ENCODE data around the gene EPC1.
"Not testable (repeated sequence)": the region's sequence is repeated elsewhere in the genome, so short reads cannot be mapped to it uniquely, and the experiment has no call there.

EPC1 gene

DNA sequence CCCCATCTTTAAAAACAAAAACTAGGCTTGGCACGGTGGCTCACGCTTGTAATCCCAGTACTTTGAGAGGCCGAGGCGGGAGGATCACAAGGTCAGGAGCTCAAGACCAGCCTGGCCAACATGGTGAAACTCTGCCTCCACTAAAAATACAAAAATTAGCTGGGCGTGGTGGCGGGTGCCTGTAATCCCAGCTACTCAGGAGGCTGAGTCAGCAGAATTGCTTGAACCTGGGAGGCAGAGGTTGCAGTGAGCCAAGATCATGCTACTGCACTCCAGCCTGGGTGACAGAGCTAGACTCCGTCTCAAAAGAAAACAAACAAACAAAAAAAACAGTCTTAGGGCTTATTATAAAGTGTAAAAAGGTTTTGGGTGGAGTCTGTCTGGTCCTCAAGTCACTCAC, 117.2 kb downstream of the EPC1 start:
- not testable (repeated sequence) for DNase-seq

DNA sequence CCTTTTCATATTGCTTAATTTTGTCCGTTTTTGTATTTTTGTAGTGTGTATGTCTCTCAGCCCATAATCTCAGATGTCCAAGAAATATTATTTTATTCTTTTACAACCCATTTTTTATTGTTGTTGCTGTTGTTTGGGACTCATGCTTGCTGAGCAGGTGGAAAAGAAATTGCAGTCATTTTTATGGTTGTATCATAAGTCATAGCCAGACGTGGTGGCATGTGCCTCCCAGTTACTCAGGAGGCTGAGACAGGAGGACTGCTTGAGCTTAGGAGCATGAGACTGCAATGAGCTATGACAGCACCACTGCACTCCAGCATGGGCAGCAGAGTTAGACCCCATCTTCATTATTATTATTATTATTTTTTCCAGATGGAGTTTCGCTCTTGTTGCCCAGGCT, 117.8 kb downstream of the EPC1 start:
- DNase-seq: no peak

DNA sequence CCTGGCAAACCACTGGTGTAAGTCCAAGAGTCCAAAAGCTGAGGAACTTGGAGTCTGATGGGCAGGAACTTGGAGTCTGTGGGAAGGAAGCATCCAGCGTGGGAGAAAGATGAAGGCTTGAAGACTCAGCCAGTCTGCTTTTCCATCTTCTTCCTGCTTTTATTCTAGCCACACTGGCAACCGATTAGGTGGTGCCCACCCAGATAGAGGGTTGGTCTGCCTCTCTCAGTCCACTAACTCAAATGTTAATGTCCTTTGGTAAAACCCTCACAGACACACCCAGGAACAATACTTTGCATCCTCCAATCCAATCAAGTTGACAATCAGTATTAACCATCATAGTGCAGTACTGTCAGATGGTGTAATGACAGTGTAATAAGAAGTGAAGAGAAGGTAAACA, 119.2 kb downstream of the EPC1 start:
- no peak for DNase-seq

DNA sequence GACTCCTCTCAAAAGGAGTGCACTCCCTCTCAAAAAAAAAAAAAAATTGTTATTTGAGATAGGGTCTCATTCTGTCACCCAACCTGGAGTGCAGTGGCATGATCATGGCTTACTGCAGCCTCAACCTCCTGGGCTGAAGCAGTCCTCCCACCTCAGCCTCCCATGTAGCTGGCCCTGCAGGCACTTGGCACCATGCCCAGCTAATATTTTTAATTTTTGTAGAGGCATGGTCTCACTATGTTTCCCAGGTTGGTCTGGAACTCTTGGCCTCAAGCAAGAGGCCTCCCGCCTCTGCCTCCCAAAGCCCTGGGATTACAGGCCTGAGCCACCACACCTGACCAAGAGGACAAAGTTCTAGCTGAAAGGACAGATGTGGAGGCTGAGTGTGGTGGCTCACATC, 120.3 kb downstream of the EPC1 start:
- DNase-seq: no peak

DNA sequence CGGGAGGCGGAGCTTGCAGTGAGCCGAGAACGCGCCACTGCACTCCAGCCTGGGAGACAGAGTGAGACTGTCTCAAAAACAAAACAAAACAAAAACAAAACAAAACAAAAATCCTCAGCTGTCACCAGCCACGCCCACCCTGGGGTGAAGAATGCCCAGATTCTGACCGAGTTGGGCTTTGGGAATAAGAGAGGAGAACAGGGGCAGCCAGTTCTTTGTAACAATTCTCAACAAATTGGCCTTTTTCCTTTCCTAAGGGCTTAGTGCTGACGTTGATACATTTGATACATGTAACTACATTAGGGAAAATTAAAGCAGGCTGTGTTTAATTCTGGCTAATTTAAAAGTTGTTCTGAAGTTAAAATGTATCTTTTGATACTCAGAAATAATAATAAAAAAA, 121.0 kb downstream of the EPC1 start:
- no peak for DNase-seq

DNA sequence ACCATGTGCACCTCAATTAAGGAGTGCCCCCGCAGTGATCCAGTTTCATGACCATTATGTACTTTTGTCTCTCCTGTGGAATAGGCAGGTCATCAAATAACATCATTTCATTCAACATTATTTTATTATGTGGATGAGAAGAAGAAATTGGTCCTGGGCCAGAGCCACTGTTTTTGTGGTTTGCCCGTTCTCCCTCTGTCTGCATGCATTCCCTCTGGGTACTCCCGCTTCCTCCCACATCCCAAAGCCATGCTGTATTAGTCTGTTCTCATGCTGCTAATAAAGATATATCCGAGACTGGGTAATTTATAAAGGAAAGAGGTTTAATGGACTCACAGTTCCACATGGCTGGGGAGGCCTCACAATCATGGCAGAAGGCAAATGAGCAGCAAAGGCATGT, 124.6 kb downstream of the EPC1 start:
- DNase-seq: not testable (repeated sequence)

DNA sequence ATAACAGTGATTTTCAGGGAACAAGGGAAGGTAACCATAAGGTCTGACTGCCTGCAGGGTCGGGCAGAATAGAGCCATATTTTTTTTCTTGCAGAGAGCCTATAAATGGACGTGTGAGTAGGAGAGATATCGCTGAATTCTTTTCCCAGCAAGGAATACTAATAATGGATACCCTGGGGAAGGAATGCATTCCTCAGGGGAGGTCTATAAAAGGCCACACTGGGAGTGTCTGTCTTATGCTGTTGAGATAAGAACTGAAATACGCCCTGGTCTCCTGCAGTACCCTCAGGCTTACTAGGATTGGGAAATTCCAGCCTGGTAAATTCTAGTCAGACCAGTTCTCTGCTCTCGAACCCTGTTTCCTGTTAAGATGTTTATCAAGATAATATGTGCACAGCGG, 127.8 kb downstream of the EPC1 start:
- DNase-seq: not testable (repeated sequence)

DNA sequence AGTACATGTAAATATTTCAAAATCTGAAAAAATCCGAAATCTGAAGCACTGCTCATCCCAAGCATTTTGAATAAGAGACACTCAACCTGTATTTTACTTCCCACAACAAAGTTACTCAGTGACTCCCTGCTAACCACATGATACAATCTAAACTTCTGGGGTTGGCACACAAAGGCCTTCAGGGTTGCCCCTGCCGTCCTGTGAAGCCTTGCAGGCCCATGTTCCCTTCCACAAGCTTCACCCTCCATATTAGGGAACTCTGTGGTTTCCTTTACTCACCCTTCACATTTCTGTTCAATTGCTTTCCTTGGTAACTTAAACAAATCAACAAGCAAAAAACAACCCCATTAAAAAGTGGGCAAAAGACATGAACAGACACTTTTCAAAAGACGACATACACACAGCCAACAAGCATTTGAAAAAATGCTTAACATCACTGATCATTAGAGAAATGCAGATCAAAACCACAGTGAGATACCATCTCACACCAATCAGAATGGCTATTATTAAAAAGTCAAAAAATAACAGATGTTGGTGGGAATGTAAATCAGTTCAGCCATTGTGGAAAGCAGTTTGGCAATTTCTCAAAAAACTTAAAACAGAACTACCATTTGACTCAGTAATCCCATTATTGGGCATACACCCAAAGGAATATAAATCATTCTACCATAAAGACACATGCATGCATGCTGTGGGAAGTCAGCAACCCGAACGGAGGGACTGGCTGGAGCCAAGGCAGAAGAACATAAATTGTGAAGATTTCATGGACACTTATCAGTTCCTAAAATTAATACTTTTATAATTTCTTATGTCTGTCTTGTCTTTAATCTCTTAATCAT, 128.5 kb downstream of the EPC1 start:
- DNase-seq: not testable (repeated sequence)
